HFF-Myc (cell line): ENCODE measurements around the gene MBD3L2.
A peak's percentile ranks its signal among the peaks of the same experiment; 100 is the strongest.
"Not testable (repeated sequence)": the region's sequence is repeated elsewhere in the genome, so short reads cannot be mapped to it uniquely, and the experiment has no call there.

Source experiments
- DNase-seq: peaks from one replicate; pipeline ENCODE4 v3.0.0-alpha.2; 2011; ENCODE audit warnings: low read depth; ENCODE audit errors: extremely low read depth
- H3K4me3 ChIP-seq: replicated peaks from 2 replicates; pipeline ENCODE4 v1.5.1; 2011; ENCODE audit warnings: low read depth, mild to moderate bottlenecking, control low read depth, low read length
- CTCF ChIP-seq: IDR thresholded peaks from 2 replicates; pipeline ENCODE4 v1.5.1; 2012; ENCODE audit warnings: mild to moderate bottlenecking, low read depth, low read length, control low read depth; ENCODE audit errors: missing control alignments

The MBD3L2 gene

GRCh38 chr19:7063339-7063738 is 14.2 kb downstream of the MBD3L2 start:
- TF ChIP-seq CTCF = no peak
- H3K4me3 ChIP-seq = no peak overlapping the region
- no peak for DNase-seq

- H3K4me3 ChIP-seq = no peak overlapping the region
- no peak for TF ChIP-seq CTCF
- DNase-seq = no peak
Measured at GRCh38 chr19:7063764-7064418, 14.8 kb downstream of the MBD3L2 start.

- DNase-seq, H3K4me3 ChIP-seq: not testable (repeated sequence)
- TF ChIP-seq CTCF = peak; percentile 45
Measured at GRCh38 chr19:7067122-7067521, 18.0 kb downstream of the MBD3L2 start.

GRCh38 chr19:7067716-7068115 is 18.6 kb downstream of the MBD3L2 start:
- no peak for DNase-seq
- TF ChIP-seq CTCF = no peak
- H3K4me3 ChIP-seq = no peak overlapping the region

- TF ChIP-seq CTCF = no peak
- H3K4me3 ChIP-seq = no peak overlapping the region
- no peak for DNase-seq
Measured at GRCh38 chr19:7068599-7068998, 19.5 kb downstream of the MBD3L2 start.

- H3K4me3 ChIP-seq = peak within 1 kb of the TSS; percentile 96
- no peak for TF ChIP-seq CTCF
- DNase-seq = peak; percentile 84
Measured at GRCh38 chr19:7069042-7069903, 20.2 kb downstream of the MBD3L2 start, which contains the start of gene ZNF557. TSS of gene ZNF557 (plus strand) at chr19:7069703. CDS start at chr19:7075075, 5,372 bp downstream.

GRCh38 chr19:7069904-7070226 is 20.7 kb downstream of the MBD3L2 start:
- DNase-seq = no peak
- peak overlapping the region; percentile 96 for H3K4me3 ChIP-seq
- TF ChIP-seq CTCF = no peak
